HEK293 (cell line): ENCODE results near the gene DUT.

Source experiments
- CTCF ChIA-PET: fragments of 350-600 bp; formaldehyde crosslinking; extraction: SDS; loops from one replicate; lab custom pipeline; 2021; ENCODE audit warnings: antibody characterized with exemption; lab: Yijun Ruan, JAX
- POLR2A ChIA-PET: fragments of 300-600 bp; formaldehyde crosslinking; extraction: SDS; loops from one replicate; lab custom pipeline; 2020; ENCODE audit warnings: antibody characterized with exemption, inconsistent platforms; lab: Yijun Ruan, JAX
- H3K27ac ChIP-seq: fragments of 200-500 bp; sonication (Bioruptor generic); 2 replicates; pipeline ENCODE4 v1.5.1; 2014; ENCODE audit warnings: low read depth, low read length, control low read depth, inconsistent platforms; ENCODE audit errors: extremely low read depth
- H3K36me3 ChIP-seq, 2 experiments: fragments of 200-500 bp in 1 of 2; sonication (Bioruptor generic) in 1 of 2; 1 replicate in 1 of 2; 2 replicates in 1 of 2; pipeline ENCODE4 v1.5.1; 2014 to 2017; ENCODE audit warnings: inconsistent platforms in 2 of 2, low read length in 2 of 2; ENCODE audit not compliant: control insufficient read depth in 2 of 2, insufficient read depth in 1 of 2
- H3K4me1 ChIP-seq: fragments of 200-500 bp; sonication (Bioruptor generic); 2 replicates; pipeline ENCODE4 v1.5.1; 2014; ENCODE audit warnings: mild to moderate bottlenecking, low read length, inconsistent platforms; ENCODE audit not compliant: control insufficient read depth, insufficient read depth
- H3K4me3 ChIP-seq: 2 replicates; pipeline ENCODE4 v1.5.1; 2011; ENCODE audit warnings: low read depth, mild to moderate bottlenecking, control low read depth, low read length, moderate library complexity
- H3K9me3 ChIP-seq: fragments of 200-500 bp; sonication (Bioruptor generic); 2 replicates; pipeline ENCODE4 v1.5.1; 2014; ENCODE audit warnings: low read depth, low read length, inconsistent platforms; ENCODE audit not compliant: control insufficient read depth, insufficient read depth
- GLI2 ChIP-seq: fragments of 450-650 bp; formaldehyde crosslinking; IDR thresholded peaks from 2 replicates; pipeline ENCODE4; 2017; ENCODE audit warnings: missing biosample characterization, missing genetic modification characterization, low read depth, borderline replicate concordance
- HIC1 ChIP-seq: fragments of 450-650 bp; formaldehyde crosslinking; IDR thresholded peaks from 2 replicates; pipeline ENCODE4 v1.5.1; 2016; ENCODE audit warnings: missing biosample characterization, missing genetic modification characterization
- KLF16 ChIP-seq: fragments of 450-650 bp; formaldehyde crosslinking; IDR thresholded peaks from 2 replicates; pipeline ENCODE4 v1.5.1; 2017; ENCODE audit warnings: missing biosample characterization, missing genetic modification characterization
- PRDM4 ChIP-seq: fragments of 450-650 bp; formaldehyde crosslinking; IDR thresholded peaks from 2 replicates; pipeline ENCODE4 v1.5.1; 2017; ENCODE audit warnings: missing biosample characterization, missing genetic modification characterization
- PRDM6 ChIP-seq: fragments of 450-650 bp; formaldehyde crosslinking; IDR thresholded peaks from 2 replicates; pipeline ENCODE4 v1.5.1; 2017; ENCODE audit warnings: missing biosample characterization, missing genetic modification characterization
- SCRT2 ChIP-seq: fragments of 450-650 bp; formaldehyde crosslinking; IDR thresholded peaks from 2 replicates; pipeline ENCODE4 v1.5.1; 2016; ENCODE audit warnings: missing biosample characterization, missing genetic modification characterization
- SP2 ChIP-seq: fragments of 450-650 bp; formaldehyde crosslinking; IDR thresholded peaks from 2 replicates; pipeline ENCODE4 v1.5.1; 2016; ENCODE audit warnings: missing biosample characterization, missing genetic modification characterization
- TCF7L2 ChIP-seq: IDR thresholded peaks from 2 replicates; pipeline ENCODE4 v1.6.1; 2011; ENCODE audit warnings: low read depth, mild to moderate bottlenecking, inconsistent platforms, low read length, moderate library complexity, borderline replicate concordance
- ZBTB48 ChIP-seq: fragments of 450-650 bp; formaldehyde crosslinking; IDR thresholded peaks from 2 replicates; pipeline ENCODE4 v1.5.1; 2016; ENCODE audit warnings: missing biosample characterization, missing genetic modification characterization
- ZFP41 ChIP-seq: fragments of 450-650 bp; formaldehyde crosslinking; IDR thresholded peaks from 2 replicates; pipeline ENCODE4 v1.5.1; 2016; ENCODE audit warnings: missing biosample characterization, missing genetic modification characterization, borderline replicate concordance
- ZFP69B ChIP-seq: fragments of 450-650 bp; formaldehyde crosslinking; IDR thresholded peaks from 2 replicates; pipeline ENCODE4 v1.5.1; 2016; ENCODE audit warnings: missing biosample characterization, missing genetic modification characterization
- ZNF2 ChIP-seq: fragments of 450-650 bp; formaldehyde crosslinking; IDR thresholded peaks from 2 replicates; pipeline ENCODE4 v1.5.1; 2016; ENCODE audit warnings: missing biosample characterization, missing genetic modification characterization
- ZNF23 ChIP-seq: fragments of 450-650 bp; formaldehyde crosslinking; IDR thresholded peaks from 2 replicates; pipeline ENCODE4 v1.5.1; 2016; ENCODE audit warnings: missing biosample characterization, missing genetic modification characterization, borderline replicate concordance
- ZNF311 ChIP-seq: fragments of 450-650 bp; formaldehyde crosslinking; IDR thresholded peaks from 2 replicates; pipeline ENCODE4 v1.5.1; 2017; ENCODE audit warnings: missing biosample characterization, missing genetic modification characterization, borderline replicate concordance
- ZNF398 ChIP-seq: fragments of 450-650 bp; formaldehyde crosslinking; IDR thresholded peaks from 2 replicates; pipeline ENCODE4 v1.5.1; 2017; ENCODE audit warnings: missing biosample characterization, missing genetic modification characterization
- ZNF514 ChIP-seq: fragments of 450-650 bp; formaldehyde crosslinking; IDR thresholded peaks from 2 replicates; pipeline ENCODE4 v1.5.1; 2016; ENCODE audit warnings: missing biosample characterization, missing genetic modification characterization
- ZNF529 ChIP-seq: fragments of 450-650 bp; formaldehyde crosslinking; IDR thresholded peaks from 2 replicates; pipeline ENCODE4 v1.5.1; 2017; ENCODE audit warnings: missing genetic modification characterization, missing biosample characterization; ENCODE audit not compliant: insufficient replicate concordance
- ZNF624 ChIP-seq: fragments of 450-650 bp; formaldehyde crosslinking; IDR thresholded peaks from 2 replicates; pipeline ENCODE4 v1.5.1; 2017; ENCODE audit warnings: missing biosample characterization, missing genetic modification characterization
- ZNF654 ChIP-seq: fragments of 450-650 bp; formaldehyde crosslinking; IDR thresholded peaks from 2 replicates; pipeline ENCODE4 v1.5.1; 2016; ENCODE audit warnings: low read depth, missing biosample characterization, missing genetic modification characterization
- ZNF792 ChIP-seq: fragments of 450-650 bp; formaldehyde crosslinking; IDR thresholded peaks from 2 replicates; pipeline ENCODE4 v1.5.1; 2016; ENCODE audit warnings: missing biosample characterization, missing genetic modification characterization

The DUT gene

GRCh38 chr15:48282216-48282615, 49.0 kb upstream of the DUT start (continued):
- no peak for TF ChIP-seq HIC1 (tag by site-specific recombination)
- TF ChIP-seq ZNF398 (tag by site-specific recombination), result no peak
- TF ChIP-seq, all 188 proteins: peak for 0

- POLR2A ChIA-PET, result no interaction called here
- no peak overlapping the region for H3K4me3 ChIP-seq
- no peaks in the 10 kb centered on the region for H3K4me1 ChIP-seq
- TF ChIP-seq SP2 (tag by site-specific recombination), result no peak
- no peak for TF ChIP-seq ZNF398 (tag by site-specific recombination)
- TF ChIP-seq ZFP41 (tag by site-specific recombination), result no peak
- no peak for TF ChIP-seq GLI2 (tag by site-specific recombination)
- no peak for TF ChIP-seq ZNF23 (tag by site-specific recombination)
- TF ChIP-seq TCF7L2, result no peak
- TF ChIP-seq ZNF792, result no peak
- no peak for TF ChIP-seq ZNF624
- no peak for TF ChIP-seq KLF16 (tag by site-specific recombination)
- TF ChIP-seq ZNF529 (tag by site-specific recombination), result no peak
- TF ChIP-seq ZNF514 (tag by site-specific recombination), result no peak
- no peak for TF ChIP-seq ZFP69B (tag by site-specific recombination)
- H3K9me3 ChIP-seq, result no peaks in the 10 kb centered on the region
- H3K36me3 ChIP-seq, result no peaks in the 10 kb centered on the region
- H3K27ac ChIP-seq, result no peak overlapping the region
- CTCF ChIA-PET, result interaction anchor here (0.5 to 1.3 kb wide), 7 partner anchors 13 to 411 kb away, joined by 3 to 5 read pairs (median 3); no protein-coding TSS in a partner anchor
Measured at GRCh38 chr15:48283396-48284145, 47.7 kb upstream of the DUT start.

GRCh38 chr15:48285329-48286214, 45.7 kb upstream of the DUT start:
- no peaks in the 10 kb centered on the region for H3K4me1 ChIP-seq
- no peaks in the 10 kb centered on the region for H3K9me3 ChIP-seq
- CTCF ChIA-PET, result interaction anchor here (0.6 to 3.0 kb wide), 20 partner anchors 11 to 1089 kb away, joined by 3 to 15 read pairs (median 4); no protein-coding TSS in a partner anchor
- no peak overlapping the region for H3K27ac ChIP-seq
- H3K36me3 ChIP-seq, result no peaks in the 10 kb centered on the region
- POLR2A ChIA-PET, result no interaction called here
- H3K4me3 ChIP-seq, result no peak overlapping the region
- TF ChIP-seq PRDM4, result 0 out of 2 replicates have a peak, but pooled peaks have one; percentile 26
- TF ChIP-seq SCRT2 (tag by site-specific recombination), result peak; percentile 53; the same call in 1 of the 2 replicates
- TF ChIP-seq ZNF311 (tag by site-specific recombination), result no peak
- TF ChIP-seq ZNF654 (tag by site-specific recombination), result peak; percentile 77
- TF ChIP-seq PRDM6, result peak; percentile 38; the same call in 1 of the 2 replicates
- no peak for TF ChIP-seq ZBTB48
- TF ChIP-seq ZNF2 (tag by site-specific recombination), result peak; percentile 68; the same call in 1 of the 2 replicates
